Activated T-helper 1 cell treated with anti-CD3 and anti-CD28 coated beads, Interleukin-2, amount 50 U/mL, for 16 hours (primary cell): ENCODE measurements around the gene RING1.

Source experiments
- DNase-seq, 2 donors: peaks; one replicate each; pipeline ENCODE4 v3.0.0-alpha.2; 2020; ENCODE audit warnings: low read depth in 1 of 2, low spot score in 1 of 2

RING1 gene

GRCh38 chr6:33241968-33242367 lies 33.7 kb downstream of the RING1 start:
- no peak for DNase-seq

DNA sequence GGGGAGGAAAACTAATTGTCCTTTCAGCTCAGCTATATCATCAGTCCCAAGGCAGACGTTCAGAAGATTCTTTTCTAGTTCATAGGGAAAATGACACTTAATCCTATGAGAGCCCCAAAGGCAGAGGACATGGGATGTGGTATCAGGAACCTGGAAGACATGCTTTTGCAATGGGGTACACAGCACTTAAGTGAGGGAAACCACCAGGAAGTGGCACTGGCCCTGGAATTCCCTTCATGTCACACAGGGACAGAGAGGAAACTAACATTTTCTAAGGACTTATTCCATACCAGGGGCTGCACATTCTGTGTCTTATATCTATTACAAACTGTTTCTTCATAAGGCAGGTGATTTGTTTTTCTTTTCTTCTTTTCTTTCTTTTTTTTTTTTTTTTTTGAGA lies 35.2 kb downstream of the RING1 start:
- DNase-seq = no peak

- DNase-seq = peak; percentile 80 to 86
Observed at GRCh38 chr6:33247977-33248642, 39.8 kb downstream of the RING1 start.

- DNase-seq = no peak
Observed at GRCh38 chr6:33248643-33248931, 40.3 kb downstream of the RING1 start.

GRCh38 chr6:33248932-33249731 lies 40.8 kb downstream of the RING1 start:
- DNase-seq = peak; percentile 88 to 89

GRCh38 chr6:33249732-33250630 lies 41.7 kb downstream of the RING1 start:
- no peak for DNase-seq

DNA sequence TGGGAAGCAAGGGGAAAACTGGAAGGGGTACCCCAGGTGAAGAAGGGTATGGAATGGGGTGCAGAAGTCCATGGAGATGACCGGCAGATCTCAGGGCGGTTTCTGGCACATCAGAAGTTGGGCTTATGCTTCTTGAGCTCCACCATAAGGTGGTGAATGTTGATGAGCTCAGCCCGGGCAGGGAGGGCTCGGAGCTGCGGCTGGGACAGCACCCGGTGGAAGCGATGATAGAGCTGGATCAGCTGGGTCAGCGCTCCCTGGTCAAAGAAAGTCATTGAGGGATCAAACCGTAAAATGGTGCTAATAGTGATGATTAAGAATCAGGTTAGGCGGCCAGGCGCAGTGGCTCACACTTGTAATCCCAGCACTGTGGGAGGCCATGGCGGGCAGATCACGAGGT lies 42.4 kb downstream of the RING1 start:
- no peak for DNase-seq

- no peak for DNase-seq
Observed at GRCh38 chr6:33251395-33252012, 43.2 kb downstream of the RING1 start.

- DNase-seq = no peak
Observed at GRCh38 chr6:33252759-33253158, 44.5 kb downstream of the RING1 start.

- DNase-seq = no peak
Observed at GRCh38 chr6:33254591-33254990, 46.3 kb downstream of the RING1 start.

- DNase-seq = no peak
Observed at GRCh38 chr6:33259032-33259431, 50.7 kb downstream of the RING1 start.
